Endothelial cell of umbilical vein (primary cell): ENCODE results near the gene RAB7B. TPM values are rescaled to one million over a fixed set of nuclear protein-coding genes. Genes with fewer than 3 reads are reported as not detected.

Experiments used
- BruUV-seq: library from RNA; stranded (reverse); fragments of 400-500 nt; replicated peaks from 2 replicates; lab custom pipeline; 2021; lab: Mats Ljungman, UMichigan
- CTCF ChIA-PET: fragments of 300-600, 350-600 bp; sonication (Branson Sonifier 250); formaldehyde crosslinking; loops from one replicate; lab custom pipeline; 2021; ENCODE audit warnings: antibody characterized with exemption, inconsistent platforms; lab: Charles Lee
- POLR2A ChIA-PET: fragments of 300-600, 350-600 bp; sonication (Branson Sonifier 250); formaldehyde crosslinking; loops from one replicate; lab custom pipeline; 2021; ENCODE audit warnings: antibody characterized with exemption, inconsistent platforms; lab: Charles Lee
- DNase-seq: peaks from one replicate; pipeline ENCODE4 v3.0.0-alpha.2; 2011; ENCODE audit warnings: low read depth, low spot score
- FAIRE-seq: peaks from 2 replicates; lab custom pipeline; 2011; peaks lifted over from hg19 to GRCh38; lab: Jason Lieb, UNC
- H2AFZ ChIP-seq: 2 replicates; pipeline ENCODE4 v1.6.0; 2012; ENCODE audit warnings: low read depth, low read length, control low read depth, inconsistent platforms
- H3K27ac ChIP-seq: 2 replicates; pipeline ENCODE4 v1.5.1; 2011; ENCODE audit warnings: low read depth, mild to moderate bottlenecking, control low read depth, low read length, moderate library complexity; ENCODE audit not compliant: insufficient read depth
- H3K27me3 ChIP-seq, 2 experiments: 2 replicates each; pipeline versions ENCODE4 v1.6.0 to v1.6.1; 2011; ENCODE audit warnings: low read length in 2 of 2, mixed read lengths in 1 of 2; ENCODE audit not compliant: control insufficient read depth in 2 of 2, insufficient read depth in 2 of 2
- H3K36me3 ChIP-seq, 2 experiments: 2 replicates in 1 of 2; 3 replicates in 1 of 2; pipeline ENCODE4 v1.5.1; 2011; ENCODE audit warnings: low read length in 2 of 2, mild to moderate bottlenecking in 1 of 2, moderate library complexity in 1 of 2; ENCODE audit not compliant: control insufficient read depth in 2 of 2, insufficient read depth in 2 of 2; ENCODE audit errors: extremely low read depth in 1 of 2
- H3K4me1 ChIP-seq: 3 replicates; pipeline ENCODE4 v1.5.1; 2011; ENCODE audit warnings: mild to moderate bottlenecking, low read length; ENCODE audit not compliant: control insufficient read depth, insufficient read depth; ENCODE audit errors: extremely low read depth
- H3K4me2 ChIP-seq: 2 replicates; pipeline ENCODE4 v1.6.1; 2011; ENCODE audit warnings: low read length, control low read depth, mixed read lengths; ENCODE audit not compliant: insufficient read depth
- H3K4me3 ChIP-seq, 3 experiments: fragments of 200-600 bp in 1 of 3; sonication (generic), shearing (Covaris generic) in 1 of 3; replicated peaks in 1 of 3; 2 replicates each; pipeline ENCODE4 v1.5.1; 2011 to 2016; ENCODE audit warnings: control low read depth in 3 of 3, low read length in 3 of 3, mild to moderate bottlenecking in 2 of 3, inconsistent platforms in 1 of 3, low read depth in 1 of 3, moderate library complexity in 1 of 3; ENCODE audit not compliant: insufficient read depth in 1 of 3
- H3K79me2 ChIP-seq: 2 replicates; pipeline ENCODE4 v1.6.0; 2012; ENCODE audit warnings: low read length, inconsistent platforms; ENCODE audit not compliant: control insufficient read depth, insufficient read depth
- H3K9ac ChIP-seq: replicated peaks from 2 replicates; pipeline ENCODE3; 2011; ENCODE audit warnings: low read length, control low read depth; ENCODE audit not compliant: insufficient read depth; ENCODE audit errors: extremely low read depth
- H3K9me1 ChIP-seq: replicated peaks from 3 replicates; pipeline ENCODE4 v1.6.0; 2011; ENCODE audit warnings: mild to moderate bottlenecking, low read length; ENCODE audit not compliant: control insufficient read depth, insufficient read depth; ENCODE audit errors: extremely low read depth
- H3K9me3 ChIP-seq: replicated peaks from 2 replicates; pipeline ENCODE4 v1.5.1; 2012; ENCODE audit warnings: low read length, inconsistent platforms; ENCODE audit not compliant: control insufficient read depth, insufficient read depth
- H4K20me1 ChIP-seq: replicated peaks from 2 replicates; pipeline ENCODE3; 2011; ENCODE audit warnings: mild to moderate bottlenecking, low read length; ENCODE audit not compliant: control insufficient read depth, insufficient read depth; ENCODE audit errors: extremely low read depth
- EZH2 ChIP-seq: IDR thresholded peaks from 2 replicates; pipeline ENCODE4 v1.6.1; 2012; ENCODE audit warnings: borderline replicate concordance, low read depth, mild to moderate bottlenecking, moderate library complexity, low read length, inconsistent platforms; ENCODE audit not compliant: severe bottlenecking
- FOS ChIP-seq: IDR thresholded peaks from 2 replicates; pipeline ENCODE4 v1.6.1; 2011; ENCODE audit warnings: mild to moderate bottlenecking, low read length, moderate library complexity, borderline replicate concordance; ENCODE audit not compliant: insufficient read depth
- GATA2 ChIP-seq: IDR thresholded peaks from 2 replicates; pipeline ENCODE4 v1.7.0; 2011; ENCODE audit warnings: low read depth, mild to moderate bottlenecking, moderate library complexity, mixed read lengths, low read length; ENCODE audit not compliant: insufficient read length, insufficient read depth
- JUN ChIP-seq: IDR thresholded peaks from 2 replicates; pipeline ENCODE4 v1.6.1; 2011; ENCODE audit warnings: borderline replicate concordance, low read depth; ENCODE audit not compliant: insufficient read length, insufficient read depth
- MYC ChIP-seq: IDR thresholded peaks from one replicate; pipeline ENCODE4 v1.6.1; 2011; ENCODE audit warnings: mild to moderate bottlenecking, low read depth, low read length
- POLR2A ChIP-seq: IDR thresholded peaks from 2 replicates; pipeline ENCODE4 v1.6.1; 2012; ENCODE audit warnings: low read depth, mild to moderate bottlenecking, control low read depth, low read length
- POLR2AphosphoS5 ChIP-seq: IDR thresholded peaks from 2 replicates; pipeline ENCODE4 v1.6.1; 2012; ENCODE audit warnings: low read depth, mild to moderate bottlenecking, control low read depth, low read length, moderate library complexity; ENCODE audit not compliant: insufficient read depth
- dilution Hi-C: fragments of 300-500 bp; cut with MboI; formaldehyde crosslinking; loops from one replicate; pipeline ENCODE4 v1.15.0; 2019; ENCODE audit warnings: low sequenced_read_pairs; ENCODE audit not compliant: extremely low pct_ligation_motif_present
- intact Hi-C: fragments of 100-400 bp; cut with micrococcal nuclease; formaldehyde crosslinking; loops from one replicate; pipeline ENCODE4 v1.10.0; 2022
- polyA plus RNA-seq, 4 experiments: library from polyadenylated mRNA; depleted of rRNA in 3 of 4; stranded (reverse) in 3 of 4; unstranded in 1 of 4; fragments of >200 nt; gene quantifications; 2 replicates each; pipeline versions ENCODE4 v1.2.1 to v1.2.3, GENCODE V29; 2011 to 2012; ENCODE audit warnings: missing spikeins in 1 of 4
- total RNA-seq: library from RNA; stranded (reverse); gene quantifications from 2 replicates; pipeline ENCODE4 v1.2.3, GENCODE V29; 2021
- TF ChIP-seq, protein P1 (sequence below): IDR thresholded peaks from 2 replicates; pipeline ENCODE4 v1.6.1; 2011; ENCODE audit not compliant: insufficient read depth, insufficient read length
- TF ChIP-seq, protein P2 (sequence below), 2 donors: IDR thresholded peaks; 1 replicate in 1 of 2; 2 replicates in 1 of 2; pipeline ENCODE4 v1.5.1; 2011; ENCODE audit warnings: low read length in 2 of 2, mild to moderate bottlenecking in 2 of 2, moderate library complexity in 2 of 2, control low read depth in 1 of 2, inconsistent platforms in 1 of 2, low read depth in 1 of 2; ENCODE audit not compliant: insufficient read depth in 1 of 2; ENCODE audit errors: extremely low read depth in 1 of 2

RAB7B gene
- total and polyA plus RNA-seq, 2 donors (not counting 3 experiments of a cell fraction or from before 2014, with no cell fraction given) = 0.15 TPM; not detected in 1

DNA sequence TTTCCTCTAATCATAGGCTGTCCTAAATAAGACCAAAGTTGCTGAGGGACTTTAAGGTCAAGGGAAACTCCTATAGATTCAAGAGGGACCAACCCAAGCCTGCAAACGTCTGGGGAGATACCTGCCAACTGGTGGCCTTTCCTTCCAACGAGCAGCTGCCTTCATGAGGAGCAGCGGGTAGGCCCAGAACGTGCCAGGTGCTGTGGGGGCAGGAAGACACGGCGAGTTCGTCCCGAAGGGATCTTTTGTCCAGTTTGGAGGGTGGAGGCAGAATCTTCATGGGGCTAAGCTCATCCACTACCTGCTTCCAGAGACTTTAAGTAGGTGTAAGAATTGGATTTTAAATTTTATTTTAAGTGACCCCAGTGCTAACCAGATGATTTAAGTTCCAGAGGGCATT, 34.0 kb downstream of the RAB7B start:
- Histone ChIP-seq H3K4me2 (no peak overlapping the region), H3K9me3 (no peaks in the 10 kb centered on the region), H3K36me3 (no peaks in the 10 kb centered on the region), H3K27ac (no peak overlapping the region), H3K9me1 (no peaks in the 10 kb centered on the region), H3K4me3 (no peak overlapping the region), H4K20me1 (no peaks in the 10 kb centered on the region), H3K79me2 (no peaks in the 10 kb centered on the region), H3K4me1 (peaks cover 8% of the 10 kb centered on the region), H2AFZ (no peak overlapping the region), H3K27me3 (no peaks in the 10 kb centered on the region), H3K9ac (no peak overlapping the region)
- dilution Hi-C loops = no loop called here
- no peak for TF ChIP-seq JUN
- TF ChIP-seq, protein P1, sequence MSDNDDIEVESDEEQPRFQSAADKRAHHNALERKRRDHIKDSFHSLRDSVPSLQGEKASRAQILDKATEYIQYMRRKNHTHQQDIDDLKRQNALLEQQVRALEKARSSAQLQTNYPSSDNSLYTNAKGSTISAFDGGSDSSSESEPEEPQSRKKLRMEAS = no peak
- no peak for TF ChIP-seq POLR2A
- no peak for TF ChIP-seq POLR2AphosphoS5
- no peak for TF ChIP-seq EZH2
- TF ChIP-seq, protein P2, sequence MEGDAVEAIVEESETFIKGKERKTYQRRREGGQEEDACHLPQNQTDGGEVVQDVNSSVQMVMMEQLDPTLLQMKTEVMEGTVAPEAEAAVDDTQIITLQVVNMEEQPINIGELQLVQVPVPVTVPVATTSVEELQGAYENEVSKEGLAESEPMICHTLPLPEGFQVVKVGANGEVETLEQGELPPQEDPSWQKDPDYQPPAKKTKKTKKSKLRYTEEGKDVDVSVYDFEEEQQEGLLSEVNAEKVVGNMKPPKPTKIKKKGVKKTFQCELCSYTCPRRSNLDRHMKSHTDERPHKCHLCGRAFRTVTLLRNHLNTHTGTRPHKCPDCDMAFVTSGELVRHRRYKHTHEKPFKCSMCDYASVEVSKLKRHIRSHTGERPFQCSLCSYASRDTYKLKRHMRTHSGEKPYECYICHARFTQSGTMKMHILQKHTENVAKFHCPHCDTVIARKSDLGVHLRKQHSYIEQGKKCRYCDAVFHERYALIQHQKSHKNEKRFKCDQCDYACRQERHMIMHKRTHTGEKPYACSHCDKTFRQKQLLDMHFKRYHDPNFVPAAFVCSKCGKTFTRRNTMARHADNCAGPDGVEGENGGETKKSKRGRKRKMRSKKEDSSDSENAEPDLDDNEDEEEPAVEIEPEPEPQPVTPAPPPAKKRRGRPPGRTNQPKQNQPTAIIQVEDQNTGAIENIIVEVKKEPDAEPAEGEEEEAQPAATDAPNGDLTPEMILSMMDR (IDR thresholded peaks at IDR 0.05; ENCODE audit: extremely low read depth in 1 of 2, insufficient read depth in 1 of 2, low read depth in 1 of 2, low read length in 2 of 2) = no peak
- TF ChIP-seq MYC = no peak
- TF ChIP-seq GATA2 = no peak
- no peak for TF ChIP-seq FOS
- POLR2A ChIA-PET = no interaction called here
- no TSS peak for BruUV-seq
- intact Hi-C loops = no loop called here
- FAIRE-seq = no peak
- CTCF ChIA-PET = interaction anchor here (1.6 to 15.6 kb wide), 4 partner anchors 8 to 177 kb away, joined by 5 to 154 read pairs (median 34); no protein-coding TSS in a partner anchor
- no peak for DNase-seq
